Right ventricle myocardium inferior (tissue), 1 donor: ENCODE measurements around the gene FDXR. TPM values are rescaled to one million over a fixed set of nuclear protein-coding genes. Genes with fewer than 3 reads are reported as not detected.
"Not testable (repeated sequence)": the region's sequence is repeated elsewhere in the genome, so short reads cannot be mapped to it uniquely, and the experiment has no call there.

Source experiments
- ATAC-seq: fragments of 200-7000 bp; cut with Tn5 transposase; one replicate; pipeline ENCODE4 v1.9.1; 2020; ENCODE audit warnings: mild to moderate bottlenecking, moderate library complexity
- DNase-seq: peaks from one replicate; pipeline ENCODE4 v3.0.0; 2021; ENCODE audit errors: missing footprints
- intact Hi-C: fragments of 100-400 bp; cut with DNase I; formaldehyde crosslinking; loops from one replicate; pipeline ENCODE4 v1.11.0; 2022
- long read RNA-seq: library from polyadenylated mRNA; unstranded; transcript quantifications from one replicate; pipeline ENCODE4 v2.0.0, GENCODE V29; 2021
- total RNA-seq: library from RNA; stranded (reverse); fragmentation: NEBNext Ultra II Directional; extraction: Animal tissue kit (Norgen Biotek cat#: 25700); gene quantifications from one replicate; pipeline ENCODE4 v1.2.1, GENCODE V29; 2021
- donor health status: DM: no; HTN: yes; CAD: no; lungs with severe emphysema.

FDXR gene
- total RNA-seq: 4.3 TPM
- long read RNA-seq, transcript FDXR-201 (12 exons, 1,875 nt): major isoform, 6 of 10 reads
- long read RNA-seq, partial matches to known transcripts: 2 of 10 reads
- long read RNA-seq, other reads (novel, unspliced or antisense): 2 of 10 reads

GRCh38 chr17:74872313-74873036 is at the start of gene FDXR:
Gene FDXR (minus strand): TSS chr17:74872994. CDS start chr17:74872944, 50 bp downstream.
- no peak for ATAC-seq
- DNase-seq: no peak
- intact Hi-C loops: loop anchor here (5.0 kb wide), 1 partner anchor 95 kb away; the partner anchor contains the start of gene NAT9

GRCh38 chr17:74922172-74922571 is 49.4 kb upstream of the FDXR start:
- intact Hi-C loops: no loop called here
- ATAC-seq (no peak), DNase-seq (no peak)

GRCh38 chr17:74921769-74922168 is 49.0 kb upstream of the FDXR start:
- no peak for DNase-seq
- intact Hi-C loops: no loop called here
- ATAC-seq: no peak

- no peak for DNase-seq
- intact Hi-C loops: no loop called here
- no peak for ATAC-seq
Measured at GRCh38 chr17:74921026-74921681, 48.4 kb upstream of the FDXR start.

GRCh38 chr17:74920642-74921025 is 47.8 kb upstream of the FDXR start:
- intact Hi-C loops: no loop called here
- no peak for DNase-seq
- ATAC-seq: no peak

GRCh38 chr17:74920306-74920620 is 47.5 kb upstream of the FDXR start:
- intact Hi-C loops: no loop called here
- no peak for DNase-seq
- ATAC-seq: no peak

- DNase-seq: no peak
- no peak for ATAC-seq
- intact Hi-C loops: no loop called here
Measured at GRCh38 chr17:74919440-74920305, 46.9 kb upstream of the FDXR start.

GRCh38 chr17:74918906-74919305 is 46.1 kb upstream of the FDXR start:
- intact Hi-C loops: no loop called here
- ATAC-seq (no peak), DNase-seq (no peak)

- ATAC-seq: no peak
- intact Hi-C loops: no loop called here
- DNase-seq: no peak
Measured at GRCh38 chr17:74917430-74917829, 44.6 kb upstream of the FDXR start.

- no peak for DNase-seq
- intact Hi-C loops: no loop called here
- no peak for ATAC-seq
Measured at GRCh38 chr17:74916851-74917199, 44.0 kb upstream of the FDXR start.

- no peak for ATAC-seq
- intact Hi-C loops: no loop called here
- no peak for DNase-seq
Measured at GRCh38 chr17:74916136-74916850, 43.5 kb upstream of the FDXR start.

GRCh38 chr17:74911423-74911822 is 38.6 kb upstream of the FDXR start:
- DNase-seq, ATAC-seq, intact Hi-C loops: not testable (repeated sequence)

- DNase-seq, intact Hi-C loops, ATAC-seq: not testable (repeated sequence)
Measured at GRCh38 chr17:74909097-74909496, 36.3 kb upstream of the FDXR start.

GRCh38 chr17:74907012-74907411 is 34.2 kb upstream of the FDXR start:
- no peak for ATAC-seq
- intact Hi-C loops: no loop called here
- no peak for DNase-seq

GRCh38 chr17:74906214-74906793 is 33.5 kb upstream of the FDXR start:
- DNase-seq, intact Hi-C loops, ATAC-seq: not testable (repeated sequence)

GRCh38 chr17:74904687-74905409 is 32.1 kb upstream of the FDXR start:
- intact Hi-C loops: no loop called here
- ATAC-seq: no peak

GRCh38 chr17:74903671-74904070 is 30.9 kb upstream of the FDXR start:
- ATAC-seq (no peak), DNase-seq (no peak)
- intact Hi-C loops: no loop called here

More at GRCh38 chr17:74904687-74905409, 32.1 kb upstream of the FDXR start:
- no peak for DNase-seq

- DNase-seq (no peak), ATAC-seq (no peak)
- intact Hi-C loops: no loop called here
Measured at GRCh38 chr17:74903034-74903433, 30.2 kb upstream of the FDXR start.
